SU-DHL-6 (cell line): ENCODE measurements around the gene PSMF1.

Experiments
- EZH2phosphoT487 ChIP-seq: fragments of 200-600 bp; sonication (generic), shearing (Covaris generic); conservative IDR thresholded peaks from 2 replicates; pipeline ENCODE4 v1.6.1; 2018; ENCODE audit warnings: mild to moderate bottlenecking, antibody characterized with exemption, low read length, moderate library complexity, mixed read lengths
- TF ChIP-seq, protein P1 (sequence below): fragments of 200-600 bp; sonication (generic); IDR thresholded peaks from one replicate; pipeline ENCODE4 v1.5.1; 2017; ENCODE audit warnings: antibody characterized with exemption, mild to moderate bottlenecking, low read length, moderate library complexity; ENCODE audit not compliant: insufficient read depth, poor library complexity, severe bottlenecking

DNA sequence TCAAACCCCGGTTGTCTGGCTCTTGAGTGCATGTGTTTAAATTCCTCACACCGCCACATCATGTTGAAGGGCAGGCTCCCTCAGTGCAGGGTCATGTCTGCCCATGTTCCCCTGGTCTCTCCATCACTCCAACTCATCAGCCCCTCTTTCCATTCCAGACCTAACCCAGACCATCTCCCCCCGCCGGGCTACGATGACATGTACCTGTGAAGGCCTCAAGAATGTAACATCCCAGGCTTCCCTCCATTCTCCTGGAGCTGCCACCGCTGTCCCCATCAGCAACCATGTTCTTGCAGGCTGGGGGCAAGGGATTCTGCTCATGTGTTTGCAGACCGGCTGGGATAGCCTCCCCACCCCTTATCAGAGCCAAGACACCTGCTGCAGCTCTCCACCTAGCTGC, 46.5 kb downstream of the PSMF1 start:
- TF ChIP-seq, protein P1, sequence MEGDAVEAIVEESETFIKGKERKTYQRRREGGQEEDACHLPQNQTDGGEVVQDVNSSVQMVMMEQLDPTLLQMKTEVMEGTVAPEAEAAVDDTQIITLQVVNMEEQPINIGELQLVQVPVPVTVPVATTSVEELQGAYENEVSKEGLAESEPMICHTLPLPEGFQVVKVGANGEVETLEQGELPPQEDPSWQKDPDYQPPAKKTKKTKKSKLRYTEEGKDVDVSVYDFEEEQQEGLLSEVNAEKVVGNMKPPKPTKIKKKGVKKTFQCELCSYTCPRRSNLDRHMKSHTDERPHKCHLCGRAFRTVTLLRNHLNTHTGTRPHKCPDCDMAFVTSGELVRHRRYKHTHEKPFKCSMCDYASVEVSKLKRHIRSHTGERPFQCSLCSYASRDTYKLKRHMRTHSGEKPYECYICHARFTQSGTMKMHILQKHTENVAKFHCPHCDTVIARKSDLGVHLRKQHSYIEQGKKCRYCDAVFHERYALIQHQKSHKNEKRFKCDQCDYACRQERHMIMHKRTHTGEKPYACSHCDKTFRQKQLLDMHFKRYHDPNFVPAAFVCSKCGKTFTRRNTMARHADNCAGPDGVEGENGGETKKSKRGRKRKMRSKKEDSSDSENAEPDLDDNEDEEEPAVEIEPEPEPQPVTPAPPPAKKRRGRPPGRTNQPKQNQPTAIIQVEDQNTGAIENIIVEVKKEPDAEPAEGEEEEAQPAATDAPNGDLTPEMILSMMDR: no peak
- TF ChIP-seq EZH2phosphoT487: no peak
